Measurements from ENCODE around the gene PAQR3.

PAQR3 gene

GRCh38 chr4:78938868-78939666 lies at the start of gene PAQR3:
PAQR3 (minus strand) TSS chr4:78939438; CDS start chr4:78939224, 214 bp downstream.
- peak; percentile 86 for DNase-seq

GRCh38 chr4:78987683-78988082 lies 48.4 kb upstream of the PAQR3 start:
- DNase-seq = no peak

GRCh38 chr4:78984593-78984992 lies 45.4 kb upstream of the PAQR3 start:
- no peak for DNase-seq

GRCh38 chr4:78975865-78976264 lies 36.6 kb upstream of the PAQR3 start:
- no peak for DNase-seq

- no peak for DNase-seq
Measured at GRCh38 chr4:78971776-78972175, 32.5 kb upstream of the PAQR3 start.

- DNase-seq = no peak
Measured at GRCh38 chr4:78971326-78971725, 32.1 kb upstream of the PAQR3 start.

GRCh38 chr4:78962597-78963115 lies 23.4 kb upstream of the PAQR3 start:
- no peak for DNase-seq

GRCh38 chr4:78960926-78961325 lies 21.7 kb upstream of the PAQR3 start:
- no peak for DNase-seq

- DNase-seq = no peak
Measured at GRCh38 chr4:78956975-78957374, 17.7 kb upstream of the PAQR3 start.

GRCh38 chr4:78953769-78954666 lies 14.8 kb upstream of the PAQR3 start:
- DNase-seq = no peak

- DNase-seq = no peak
Measured at GRCh38 chr4:78953231-78953630, 14.0 kb upstream of the PAQR3 start.

GRCh38 chr4:78951862-78952472 lies 12.7 kb upstream of the PAQR3 start:
- peak; percentile 47 for DNase-seq

GRCh38 chr4:78949735-78950134 lies 10.5 kb upstream of the PAQR3 start:
- peak; percentile 14 for DNase-seq

GRCh38 chr4:78945651-78946179 lies 6.5 kb upstream of the PAQR3 start:
- peak; percentile 45 for DNase-seq

GRCh38 chr4:78944381-78944780 lies 5.1 kb upstream of the PAQR3 start:
- DNase-seq = no peak

- no peak for DNase-seq
Measured at GRCh38 chr4:78940752-78941151, 1.5 kb upstream of the PAQR3 start.

GRCh38 chr4:78939667-78940008 lies 400 bp upstream of the PAQR3 start:
- DNase-seq = no peak

- no peak for DNase-seq
Measured at GRCh38 chr4:78938474-78938867, 767 bp downstream of the PAQR3 start.

GRCh38 chr4:78937837-78938236 lies 1.4 kb downstream of the PAQR3 start:
- peak; percentile 26 for DNase-seq

GRCh38 chr4:78936989-78937388 lies 2.2 kb downstream of the PAQR3 start:
- no peak for DNase-seq

- DNase-seq = no peak
Measured at GRCh38 chr4:78930016-78930629, 9.1 kb downstream of the PAQR3 start.

- no peak for DNase-seq
Measured at GRCh38 chr4:78928835-78929234, 10.4 kb downstream of the PAQR3 start.

GRCh38 chr4:78926826-78927225 lies 12.4 kb downstream of the PAQR3 start:
- DNase-seq = no peak
